ENCODE data around the gene FABP2.

DNA sequence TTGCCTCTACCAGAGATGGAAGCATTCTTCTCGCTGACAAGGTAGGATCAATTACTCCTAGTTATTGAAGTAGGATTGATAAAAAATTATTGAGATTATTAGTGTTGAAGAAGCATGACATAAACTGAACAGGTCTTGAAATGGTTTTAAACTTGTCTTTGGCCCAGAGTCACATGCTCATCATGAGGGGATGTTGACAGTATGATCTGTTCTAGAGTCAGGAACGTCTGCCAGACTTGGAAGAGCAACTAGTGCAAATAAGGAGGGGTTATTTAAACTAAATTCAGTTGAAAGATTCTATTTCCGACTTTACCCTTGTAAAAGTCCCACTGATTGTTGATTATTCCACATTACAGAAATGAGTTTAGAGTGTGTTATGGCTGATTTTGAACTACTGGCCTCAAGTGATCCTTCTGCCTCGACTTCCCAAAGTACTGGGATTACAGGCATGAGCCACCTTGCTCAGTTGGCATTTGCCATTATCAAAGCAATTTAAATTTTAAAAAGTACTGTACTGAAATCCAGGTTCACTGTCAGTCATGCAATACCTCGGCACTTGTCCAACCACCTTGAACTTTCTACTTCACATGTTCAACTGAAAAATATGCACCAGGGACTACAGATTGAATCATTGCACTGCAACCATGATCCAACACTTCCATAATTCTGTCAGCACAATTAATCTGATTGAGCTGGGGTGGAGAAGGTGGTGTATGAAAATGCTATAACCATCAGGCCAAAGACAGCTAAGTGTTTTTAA, 19.7 kb downstream of the FABP2 start:
- TF ChIP-seq POLR2A (IDR thresholded peaks at IDR 0.05), result no peak
- TF ChIP-seq, protein P1, sequence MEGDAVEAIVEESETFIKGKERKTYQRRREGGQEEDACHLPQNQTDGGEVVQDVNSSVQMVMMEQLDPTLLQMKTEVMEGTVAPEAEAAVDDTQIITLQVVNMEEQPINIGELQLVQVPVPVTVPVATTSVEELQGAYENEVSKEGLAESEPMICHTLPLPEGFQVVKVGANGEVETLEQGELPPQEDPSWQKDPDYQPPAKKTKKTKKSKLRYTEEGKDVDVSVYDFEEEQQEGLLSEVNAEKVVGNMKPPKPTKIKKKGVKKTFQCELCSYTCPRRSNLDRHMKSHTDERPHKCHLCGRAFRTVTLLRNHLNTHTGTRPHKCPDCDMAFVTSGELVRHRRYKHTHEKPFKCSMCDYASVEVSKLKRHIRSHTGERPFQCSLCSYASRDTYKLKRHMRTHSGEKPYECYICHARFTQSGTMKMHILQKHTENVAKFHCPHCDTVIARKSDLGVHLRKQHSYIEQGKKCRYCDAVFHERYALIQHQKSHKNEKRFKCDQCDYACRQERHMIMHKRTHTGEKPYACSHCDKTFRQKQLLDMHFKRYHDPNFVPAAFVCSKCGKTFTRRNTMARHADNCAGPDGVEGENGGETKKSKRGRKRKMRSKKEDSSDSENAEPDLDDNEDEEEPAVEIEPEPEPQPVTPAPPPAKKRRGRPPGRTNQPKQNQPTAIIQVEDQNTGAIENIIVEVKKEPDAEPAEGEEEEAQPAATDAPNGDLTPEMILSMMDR (IDR thresholded peaks at IDR 0.05), result no peak
